ENCODE measurements around the gene CCR7. TPM values are rescaled to one million over a fixed set of nuclear protein-coding genes. Genes with fewer than 3 reads are reported as not detected.

Gene CCR7
- total RNA-seq, 1 experiment from 2014 or later = not detected

- DNase-seq (ENCODE audit: low read depth) = no peak
Observed at GRCh38 chr17:40561871-40562611, 3.2 kb downstream of the CCR7 start.

GRCh38 chr17:40561294-40561870 is 3.9 kb downstream of the CCR7 start:
- no peak for DNase-seq (ENCODE audit: low read depth)

- no peak for DNase-seq (ENCODE audit: low read depth)
Observed at GRCh38 chr17:40560592-40561293, 4.5 kb downstream of the CCR7 start.

- DNase-seq (ENCODE audit: low read depth) = peak; percentile 84
Observed at GRCh38 chr17:40559954-40560591, 5.2 kb downstream of the CCR7 start.

GRCh38 chr17:40559564-40559916 is 5.7 kb downstream of the CCR7 start:
- DNase-seq (ENCODE audit: low read depth) = no peak

- no peak for DNase-seq (ENCODE audit: low read depth)
Observed at GRCh38 chr17:40558890-40559563, 6.2 kb downstream of the CCR7 start.

- DNase-seq (ENCODE audit: low read depth) = no peak
Observed at GRCh38 chr17:40558300-40558889, 6.9 kb downstream of the CCR7 start.

- DNase-seq (ENCODE audit: low read depth) = no peak
Observed at GRCh38 chr17:40557531-40558299, 7.6 kb downstream of the CCR7 start.

- DNase-seq (ENCODE audit: low read depth) = no peak
Observed at GRCh38 chr17:40556884-40557414, 8.3 kb downstream of the CCR7 start.

- DNase-seq (ENCODE audit: low read depth) = no peak
Observed at GRCh38 chr17:40556198-40556661, 9.0 kb downstream of the CCR7 start.

- DNase-seq (ENCODE audit: low read depth) = no peak
Observed at GRCh38 chr17:40555296-40556190, 9.7 kb downstream of the CCR7 start.

- DNase-seq (ENCODE audit: low read depth) = no peak
Observed at GRCh38 chr17:40554646-40555295, 10.5 kb downstream of the CCR7 start.

- DNase-seq (ENCODE audit: low read depth) = peak; percentile 86
Observed at GRCh38 chr17:40553694-40554534, 11.4 kb downstream of the CCR7 start.

GRCh38 chr17:40552806-40553693 is 12.2 kb downstream of the CCR7 start:
- peak; percentile 47 for DNase-seq (ENCODE audit: low read depth)

GRCh38 chr17:40551879-40552768 is 13.1 kb downstream of the CCR7 start:
- DNase-seq (ENCODE audit: low read depth) = peak; percentile 98

Measured in LHCN-M2 (cell line).